IPS-15b (cell line): Measurements from ENCODE around the gene KCNA1.

Experiments
- H3K27me3 ChIP-seq: one replicate; pipeline ENCODE4 v1.6.1; 2013; ENCODE audit warnings: low read length; ENCODE audit not compliant: control insufficient read depth, insufficient read depth
- H3K36me3 ChIP-seq: one replicate; pipeline ENCODE4 v1.6.1; 2013; ENCODE audit warnings: low read length; ENCODE audit not compliant: control insufficient read depth, insufficient read depth
- H3K4me1 ChIP-seq: one replicate; pipeline ENCODE4 v1.6.1; 2013; ENCODE audit warnings: mild to moderate bottlenecking, low read length; ENCODE audit not compliant: control insufficient read depth, insufficient read depth
- H3K4me3 ChIP-seq: one replicate; pipeline ENCODE4 v1.5.1; 2013; ENCODE audit warnings: low read depth, low read length
- H3K9ac ChIP-seq: one replicate; pipeline ENCODE4 v1.6.1; 2013; ENCODE audit warnings: low read depth, mild to moderate bottlenecking, low read length
- H3K9me3 ChIP-seq: one replicate; pipeline ENCODE4 v1.6.1; 2013; ENCODE audit warnings: mild to moderate bottlenecking, low read length; ENCODE audit not compliant: control insufficient read depth, insufficient read depth

The KCNA1 gene

GRCh38 chr12:4881266-4882064 is 28.2 kb upstream of the KCNA1 start:
- H3K9me3 ChIP-seq, result no peaks in the 10 kb centered on the region
- peaks cover 3% of the 10 kb centered on the region for H3K27me3 ChIP-seq
- H3K4me1 ChIP-seq, result no peaks in the 10 kb centered on the region
- no peak overlapping the region for H3K4me3 ChIP-seq
- no peak overlapping the region for H3K9ac ChIP-seq
- H3K36me3 ChIP-seq, result no peaks in the 10 kb centered on the region

GRCh38 chr12:4891866-4892265 is 17.8 kb upstream of the KCNA1 start:
- H3K27me3 ChIP-seq, result peaks cover 5% of the 10 kb centered on the region
- H3K4me3 ChIP-seq, result no peak overlapping the region
- H3K4me1 ChIP-seq, result no peaks in the 10 kb centered on the region
- no peaks in the 10 kb centered on the region for H3K9me3 ChIP-seq
- no peaks in the 10 kb centered on the region for H3K36me3 ChIP-seq
- H3K9ac ChIP-seq, result no peak overlapping the region

GRCh38 chr12:4892418-4892817 is 17.3 kb upstream of the KCNA1 start:
- H3K4me1 ChIP-seq, result no peaks in the 10 kb centered on the region
- H3K27me3 ChIP-seq, result peaks cover 5% of the 10 kb centered on the region
- H3K9ac ChIP-seq, result no peak overlapping the region
- H3K4me3 ChIP-seq, result no peak overlapping the region
- H3K9me3 ChIP-seq, result no peaks in the 10 kb centered on the region
- no peaks in the 10 kb centered on the region for H3K36me3 ChIP-seq

GRCh38 chr12:4894019-4894418 is 15.7 kb upstream of the KCNA1 start:
- no peaks in the 10 kb centered on the region for H3K4me1 ChIP-seq
- H3K27me3 ChIP-seq, result peaks cover 7% of the 10 kb centered on the region
- H3K4me3 ChIP-seq, result no peak overlapping the region
- H3K9me3 ChIP-seq, result no peaks in the 10 kb centered on the region
- H3K9ac ChIP-seq, result no peak overlapping the region
- H3K36me3 ChIP-seq, result no peaks in the 10 kb centered on the region

GRCh38 chr12:4899364-4899763 is 10.3 kb upstream of the KCNA1 start:
- Histone ChIP-seq H3K27me3 (peaks cover 7% of the 10 kb centered on the region), H3K36me3 (no peaks in the 10 kb centered on the region), H3K9me3 (no peaks in the 10 kb centered on the region), H3K9ac (no peak overlapping the region), H3K4me1 (no peaks in the 10 kb centered on the region), H3K4me3 (no peak overlapping the region)

- no peak overlapping the region for H3K4me3 ChIP-seq
- no peaks in the 10 kb centered on the region for H3K36me3 ChIP-seq
- peaks cover 10% of the 10 kb centered on the region for H3K27me3 ChIP-seq
- no peaks in the 10 kb centered on the region for H3K4me1 ChIP-seq
- no peaks in the 10 kb centered on the region for H3K9me3 ChIP-seq
- H3K9ac ChIP-seq, result no peak overlapping the region
These were observed 9.4 kb upstream of the KCNA1 start for GRCh38 chr12:4900327-4900726.

GRCh38 chr12:4905316-4905715 is 4.4 kb upstream of the KCNA1 start:
- H3K27me3 ChIP-seq, result peaks cover 55% of the 10 kb centered on the region
- H3K9ac ChIP-seq, result no peak overlapping the region

GRCh38 chr12:4908684-4909409 is 858 bp upstream of the KCNA1 start:
- H3K4me3 ChIP-seq, result peak overlapping the region; percentile 79
- H3K27me3 ChIP-seq, result peaks cover 80% of the 10 kb centered on the region
- peaks cover 3% of the 10 kb centered on the region for H3K4me1 ChIP-seq
- H3K9me3 ChIP-seq, result peaks cover 6% of the 10 kb centered on the region
- no peak overlapping the region for H3K9ac ChIP-seq
- no peaks in the 10 kb centered on the region for H3K36me3 ChIP-seq

More at GRCh38 chr12:4905316-4905715, 4.4 kb upstream of the KCNA1 start:
- no peaks in the 10 kb centered on the region for H3K4me1 ChIP-seq
- no peaks in the 10 kb centered on the region for H3K36me3 ChIP-seq
- H3K9me3 ChIP-seq, result no peaks in the 10 kb centered on the region
- no peak overlapping the region for H3K4me3 ChIP-seq

GRCh38 chr12:4909410-4909733 is 333 bp upstream of the KCNA1 start:
- Histone ChIP-seq H3K27me3 (peaks cover 84% of the 10 kb centered on the region), H3K9ac (no peak overlapping the region), H3K4me3 (peak overlapping the region; percentile 79)

GRCh38 chr12:4910502-4911315 is 1.0 kb downstream of the KCNA1 start:
- H3K9ac ChIP-seq, result no peak overlapping the region
- H3K36me3 ChIP-seq, result no peaks in the 10 kb centered on the region
- peaks cover 6% of the 10 kb centered on the region for H3K9me3 ChIP-seq
- H3K4me3 ChIP-seq, result peak overlapping the region; percentile 79
- H3K4me1 ChIP-seq, result peaks cover 3% of the 10 kb centered on the region
- peaks cover 81% of the 10 kb centered on the region for H3K27me3 ChIP-seq

More at GRCh38 chr12:4909410-4909733, 333 bp upstream of the KCNA1 start:
- Histone ChIP-seq H3K9me3 (peaks cover 6% of the 10 kb centered on the region), H3K4me1 (peaks cover 3% of the 10 kb centered on the region), H3K36me3 (no peaks in the 10 kb centered on the region)

GRCh38 chr12:4911316-4911994 is 1.8 kb downstream of the KCNA1 start:
- Histone ChIP-seq H3K9ac (no peak overlapping the region), H3K36me3 (no peaks in the 10 kb centered on the region), H3K4me1 (peaks cover 3% of the 10 kb centered on the region), H3K27me3 (peaks cover 74% of the 10 kb centered on the region), H3K4me3 (peak overlapping the region; percentile 33), H3K9me3 (peaks cover 6% of the 10 kb centered on the region)
